HG03558 (cell line): ENCODE data around the gene STK32B.
"Not testable (repeated sequence)": the region's sequence is repeated elsewhere in the genome, so short reads cannot be mapped to it uniquely, and the experiment has no call there.

ENCODE experiments used
- ATAC-seq: cut with Tn5 transposase; IDR thresholded peaks from one replicate; pipeline ENCODE4 v1.9.1; 2021; ENCODE audit warnings: moderate number of reproducible peaks; ENCODE audit not compliant: unreplicated experiment; ENCODE audit errors: extremely low read depth

Gene STK32B

DNA sequence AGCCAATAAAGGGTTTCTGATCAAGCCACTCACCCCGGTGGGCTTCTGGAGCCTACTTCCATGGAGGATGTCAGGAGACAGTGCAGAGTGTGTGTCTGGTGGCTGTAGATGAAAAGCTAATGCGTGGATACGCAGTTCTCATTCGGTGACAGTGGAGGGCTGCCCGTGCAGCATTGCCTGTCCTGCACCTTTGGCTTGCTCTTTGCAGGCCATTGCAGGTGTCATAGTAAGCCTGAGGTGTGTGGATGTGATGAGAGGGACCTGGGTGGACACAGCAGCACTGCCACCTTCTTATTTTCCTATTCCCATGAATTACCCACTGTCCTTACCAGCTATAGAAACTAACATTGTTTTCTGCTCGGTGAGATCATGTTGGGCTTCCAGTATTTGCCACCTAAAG, 101.2 kb downstream of the STK32B start:
- no peak for ATAC-seq

DNA sequence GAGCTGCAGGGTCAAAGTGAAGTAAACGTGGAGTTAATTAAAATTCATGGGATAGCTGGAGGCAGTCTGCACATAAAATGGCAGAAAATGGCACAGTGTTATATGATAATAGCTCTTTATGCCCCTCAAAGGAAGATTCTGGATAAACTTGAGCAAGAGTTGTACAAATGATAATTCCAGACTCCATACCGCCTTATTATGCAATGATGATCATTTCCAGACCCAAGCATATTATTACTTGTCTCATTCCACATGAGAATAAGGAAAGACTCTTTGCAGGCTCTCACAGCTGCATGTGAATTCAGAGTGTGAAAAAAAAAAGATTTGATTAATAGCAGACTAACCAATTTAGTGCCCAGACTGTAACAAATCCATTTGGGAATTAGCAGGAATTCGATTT, 105.4 kb downstream of the STK32B start:
- no peak for ATAC-seq

DNA sequence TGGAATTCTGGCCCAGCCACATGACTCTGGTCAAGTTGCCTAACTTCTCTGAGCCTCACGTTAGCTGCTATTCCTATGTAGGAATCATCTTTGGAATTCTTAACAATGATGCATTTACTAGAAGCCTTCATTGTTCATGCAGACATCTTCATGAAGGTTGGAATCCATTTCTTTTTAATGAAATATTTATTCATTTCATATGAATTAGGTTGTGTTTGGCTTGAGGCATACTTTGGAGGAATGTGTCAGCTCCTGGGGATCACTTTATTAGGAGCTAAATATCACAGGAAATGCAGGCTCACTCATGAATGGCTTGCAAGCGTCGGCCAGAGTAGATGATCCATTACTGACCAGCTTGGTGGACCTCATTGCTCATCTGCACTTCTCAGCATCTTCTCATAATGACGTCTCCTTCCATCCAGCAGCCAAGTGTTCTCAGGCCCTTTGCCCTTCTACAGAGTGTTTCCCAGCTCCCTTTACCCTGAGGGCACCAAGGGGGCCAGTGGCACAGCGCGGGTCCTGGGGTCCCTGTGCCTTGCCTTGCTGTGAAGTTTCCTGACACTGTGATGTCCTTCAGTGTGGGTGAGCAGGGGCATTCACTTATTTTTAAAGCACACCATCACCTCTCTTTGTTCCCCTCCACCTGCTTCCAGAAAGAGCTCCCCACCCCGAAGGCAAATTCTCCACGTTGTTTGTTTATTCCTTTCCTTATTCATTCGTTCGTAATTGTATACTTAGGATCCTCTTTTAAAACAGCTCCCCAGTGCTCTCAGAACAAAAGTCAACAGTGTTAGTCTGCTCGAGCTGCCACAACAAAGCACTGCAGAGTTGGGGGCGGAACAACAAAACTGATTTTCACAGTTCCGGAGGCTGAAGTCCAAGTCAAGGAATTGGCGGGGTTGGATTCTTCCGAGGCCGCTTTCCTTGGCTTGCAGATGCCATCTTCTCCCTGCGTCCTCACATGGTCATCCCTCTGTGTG, 106.8 kb downstream of the STK32B start:
- ATAC-seq, result no peak

DNA sequence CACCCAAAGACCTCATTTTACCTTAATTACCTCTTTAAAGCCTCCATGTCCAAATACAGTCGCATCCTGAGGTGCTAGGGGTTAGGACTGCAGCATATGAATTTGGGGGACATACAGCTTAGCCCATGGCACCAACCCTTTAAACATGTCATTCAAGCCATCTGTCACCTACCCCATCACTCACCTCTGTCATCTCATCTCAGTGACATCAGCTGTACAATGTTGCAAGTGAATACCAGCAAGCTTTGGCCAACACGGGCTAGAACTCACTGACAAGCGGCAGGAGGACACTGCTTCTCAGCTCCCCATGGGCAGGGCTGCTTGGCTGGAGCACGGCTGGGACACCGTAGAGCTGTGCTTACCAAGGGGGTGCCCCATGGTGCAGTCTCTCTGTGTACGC, 107.5 kb downstream of the STK32B start:
- ATAC-seq, result no peak

DNA sequence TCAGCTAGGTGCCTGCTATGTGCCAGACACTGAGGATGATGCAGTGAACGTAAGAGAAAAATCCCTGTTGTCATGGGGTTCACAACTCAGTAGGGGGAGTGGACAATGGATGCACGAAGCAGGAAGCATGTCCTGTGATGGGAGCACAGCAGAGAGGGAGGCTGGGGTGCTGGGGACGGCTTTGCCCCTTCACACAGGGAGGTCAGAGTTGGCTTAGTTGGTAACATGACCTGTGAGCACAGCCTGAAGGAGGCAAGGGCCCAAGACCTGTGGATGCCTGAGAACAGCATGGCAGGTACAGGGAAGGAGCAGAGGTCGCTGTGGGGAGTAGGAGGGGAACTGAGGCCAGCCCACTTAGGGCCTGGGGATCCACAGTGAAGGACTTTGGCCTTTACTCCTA, 109.4 kb downstream of the STK32B start:
- no peak for ATAC-seq

DNA sequence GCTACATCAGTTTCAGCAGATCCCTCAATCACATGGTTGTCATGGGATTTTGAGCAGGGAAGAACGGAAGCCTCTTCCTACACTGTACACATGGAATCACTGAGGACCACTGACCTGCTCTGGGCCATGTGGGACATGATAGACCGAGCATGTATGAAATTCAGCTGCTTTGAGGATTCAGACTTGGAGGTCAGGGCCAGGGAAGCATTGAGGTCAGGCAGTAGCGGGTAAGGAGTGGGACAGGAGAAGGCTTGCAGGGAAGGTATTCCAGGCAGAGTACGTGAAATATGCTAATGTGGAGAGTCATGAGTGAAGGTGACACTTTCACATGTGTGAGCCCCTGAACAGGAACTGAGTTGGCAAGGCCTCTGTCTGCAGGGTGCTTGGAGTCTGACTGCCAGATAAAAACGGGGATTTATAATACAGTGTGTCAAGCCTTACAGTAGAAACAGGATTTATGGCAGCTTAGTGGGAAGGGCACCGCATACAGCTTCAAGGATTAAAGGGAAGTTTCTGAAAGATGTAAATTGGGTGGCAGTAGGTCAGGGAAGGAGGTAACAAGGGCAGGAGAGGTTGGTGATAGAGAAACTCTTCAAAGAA, 111.7 kb downstream of the STK32B start:
- no peak for ATAC-seq

DNA sequence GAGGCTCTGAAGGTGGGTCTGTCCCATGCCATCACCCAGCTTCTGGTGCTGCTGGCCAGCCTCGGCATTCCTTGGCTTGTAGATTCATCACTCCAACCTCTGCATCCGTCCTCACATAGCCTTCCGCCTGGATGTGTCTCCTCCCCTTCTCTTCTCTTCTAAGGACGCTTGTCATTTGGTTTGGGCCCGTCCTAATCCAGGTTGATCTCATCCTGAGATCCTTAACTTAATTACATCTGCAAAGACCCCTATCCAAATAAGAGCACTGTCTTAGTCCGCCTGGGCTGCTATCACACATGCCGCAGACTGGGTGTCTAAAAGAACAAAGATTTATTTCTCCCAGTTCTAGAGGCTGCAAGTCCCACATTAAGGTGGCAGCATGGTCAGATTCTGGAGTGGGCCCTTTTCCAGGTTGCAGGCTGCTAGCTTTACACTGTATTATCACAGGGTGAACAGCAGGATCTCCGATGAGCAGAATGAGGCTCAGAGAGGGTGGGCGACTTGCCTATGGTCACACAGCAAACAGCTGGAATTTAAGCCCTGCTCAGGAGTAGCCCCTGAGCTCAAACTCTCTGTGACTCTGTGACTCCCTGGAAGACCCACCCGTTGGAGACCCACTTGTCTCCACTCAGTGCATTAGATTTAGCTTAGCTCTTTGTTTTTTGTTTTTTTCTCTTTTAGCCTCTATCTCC, 113.1 kb downstream of the STK32B start:
- no peak for ATAC-seq

DNA sequence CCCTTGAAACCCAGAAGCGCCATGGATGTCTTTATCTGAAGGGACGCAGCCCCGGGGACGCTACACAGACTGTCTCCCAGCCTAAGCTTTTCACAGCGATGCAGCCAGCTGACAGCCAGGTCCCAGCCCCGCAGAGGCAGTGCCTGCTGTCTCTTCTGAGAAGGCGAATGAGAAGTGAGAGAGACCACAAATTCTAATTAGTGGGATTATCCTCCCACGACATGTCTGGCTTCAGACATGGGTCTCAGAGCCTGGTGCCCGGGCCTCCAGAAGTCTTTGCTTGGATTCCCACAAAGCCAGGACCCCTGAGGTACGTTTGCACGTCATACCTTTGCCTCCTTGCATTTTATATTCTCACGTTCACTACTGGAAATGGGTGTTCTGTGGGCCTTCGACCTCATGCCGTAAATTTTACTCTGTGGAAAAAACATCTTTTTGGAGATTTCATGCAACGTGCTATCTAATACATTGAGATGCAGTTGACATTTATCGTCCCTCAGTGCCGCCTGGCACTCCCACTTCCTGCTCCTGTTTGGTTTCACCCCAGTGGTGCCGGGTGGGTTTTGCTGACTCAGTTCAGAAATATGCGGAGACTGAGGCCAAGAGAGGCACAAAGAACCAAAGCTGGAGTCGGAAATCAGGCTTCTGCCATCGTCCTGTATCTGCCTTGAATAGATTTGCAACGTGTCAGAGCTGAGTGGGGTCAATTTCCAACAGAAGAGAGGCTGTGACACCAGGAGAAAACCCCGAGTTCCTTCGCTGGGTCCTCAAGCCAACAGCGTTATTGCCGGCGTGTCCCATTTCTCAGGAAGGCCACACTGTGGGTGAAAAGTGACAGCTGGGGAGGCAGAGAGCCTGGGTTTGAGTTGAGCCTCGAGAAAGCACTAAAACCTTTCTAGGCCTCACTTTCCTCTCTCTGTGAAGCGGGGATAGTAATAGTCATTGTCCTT, 114.4 kb downstream of the STK32B start:
- no peak for ATAC-seq

DNA sequence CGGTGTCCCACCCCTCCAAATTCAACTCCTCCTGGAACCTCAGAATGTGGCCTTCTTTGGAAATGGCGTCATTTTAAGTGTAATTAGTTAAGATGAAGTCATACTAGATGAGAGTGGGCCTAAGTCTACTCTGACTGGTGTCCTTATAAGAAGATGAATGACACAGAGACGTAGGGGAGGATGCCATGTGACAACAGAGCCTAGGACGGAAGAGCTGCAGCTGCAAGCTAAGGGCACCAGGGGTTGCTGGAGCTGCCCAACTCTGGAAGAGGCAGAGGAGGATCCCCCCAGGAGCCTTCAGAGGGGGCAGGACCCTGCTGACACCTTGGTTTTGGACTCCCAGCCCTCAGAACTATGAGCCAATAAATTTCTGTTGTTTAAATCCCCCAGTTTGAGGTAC, 115.1 kb downstream of the STK32B start:
- ATAC-seq, result no peak

DNA sequence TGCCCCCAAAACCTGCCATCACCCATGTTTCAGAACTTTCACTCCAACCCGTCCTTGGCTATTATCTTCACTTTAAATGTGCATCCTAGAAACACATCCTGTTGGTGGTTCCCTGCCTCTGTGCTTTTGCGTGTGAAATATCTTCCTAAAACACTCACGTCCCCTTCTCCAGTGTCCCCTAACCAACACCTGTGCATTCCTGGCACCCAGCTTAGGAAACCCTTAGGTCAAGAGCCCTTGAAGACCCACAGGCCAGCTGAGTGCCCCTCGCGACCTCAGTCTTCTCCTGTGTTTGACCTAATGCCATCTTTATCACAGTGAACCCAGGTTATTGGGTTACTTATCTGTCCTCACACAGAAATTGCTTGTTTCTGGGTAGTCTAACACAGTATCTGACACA, 117.6 kb downstream of the STK32B start:
- no peak for ATAC-seq

DNA sequence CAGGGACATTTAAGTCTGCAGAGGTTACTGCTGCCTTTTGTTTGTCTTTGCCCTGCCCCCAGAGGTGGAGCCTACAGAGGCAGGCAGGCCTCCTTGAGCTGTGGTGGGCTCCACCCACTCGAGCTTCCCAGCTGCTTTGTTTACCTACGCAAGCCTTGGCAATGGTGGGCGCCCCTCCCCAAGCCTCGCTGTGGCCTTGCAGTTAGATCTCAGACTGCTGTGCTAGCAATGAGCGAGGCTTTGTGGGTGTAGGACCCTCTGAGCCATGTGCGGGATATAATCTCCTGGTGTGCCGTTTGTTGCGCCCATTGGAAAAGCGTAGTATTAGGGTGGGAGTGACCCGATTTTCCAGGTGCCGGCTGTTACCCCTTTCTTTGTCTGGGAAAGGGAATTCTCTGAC, 124.6 kb downstream of the STK32B start:
- ATAC-seq, result not testable (repeated sequence)

DNA sequence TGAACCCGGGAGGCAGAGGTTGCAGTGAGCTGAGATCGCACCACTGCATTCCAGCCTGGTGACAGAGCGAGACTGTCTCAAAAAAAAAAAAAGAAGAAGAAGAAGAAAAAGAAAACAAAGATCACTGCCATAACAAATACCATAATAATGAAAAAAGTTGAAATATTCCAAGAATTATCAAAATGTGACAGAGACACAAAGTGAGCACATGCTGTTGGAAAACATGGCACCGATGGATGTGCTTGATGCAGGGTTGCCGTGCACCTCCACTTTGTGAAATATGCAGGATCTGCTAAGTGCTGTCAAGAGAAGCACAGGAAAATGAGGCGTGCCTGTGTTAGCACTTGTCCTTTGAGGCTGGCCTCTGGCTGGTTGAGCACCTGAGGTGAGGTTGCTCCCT, 133.3 kb downstream of the STK32B start:
- no peak for ATAC-seq

DNA sequence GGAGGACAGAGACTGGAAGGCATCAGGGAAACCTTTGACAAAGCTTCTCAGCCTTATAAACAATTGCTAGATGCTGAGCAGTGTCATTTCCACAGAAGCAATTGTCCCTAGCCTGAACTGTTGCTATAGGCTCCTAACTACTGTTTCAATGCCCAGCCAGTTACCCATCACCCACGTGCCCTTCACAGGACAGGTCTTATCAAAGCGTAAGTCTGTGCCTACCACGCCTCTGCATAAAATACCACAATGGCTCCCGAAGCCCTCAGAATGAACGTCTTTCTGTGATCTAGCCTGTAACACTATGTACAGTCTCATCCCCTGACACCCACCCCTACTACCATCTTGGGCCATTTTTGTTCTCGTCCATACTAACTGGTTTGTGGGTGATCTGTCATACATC, 134.3 kb downstream of the STK32B start:
- no peak for ATAC-seq

DNA sequence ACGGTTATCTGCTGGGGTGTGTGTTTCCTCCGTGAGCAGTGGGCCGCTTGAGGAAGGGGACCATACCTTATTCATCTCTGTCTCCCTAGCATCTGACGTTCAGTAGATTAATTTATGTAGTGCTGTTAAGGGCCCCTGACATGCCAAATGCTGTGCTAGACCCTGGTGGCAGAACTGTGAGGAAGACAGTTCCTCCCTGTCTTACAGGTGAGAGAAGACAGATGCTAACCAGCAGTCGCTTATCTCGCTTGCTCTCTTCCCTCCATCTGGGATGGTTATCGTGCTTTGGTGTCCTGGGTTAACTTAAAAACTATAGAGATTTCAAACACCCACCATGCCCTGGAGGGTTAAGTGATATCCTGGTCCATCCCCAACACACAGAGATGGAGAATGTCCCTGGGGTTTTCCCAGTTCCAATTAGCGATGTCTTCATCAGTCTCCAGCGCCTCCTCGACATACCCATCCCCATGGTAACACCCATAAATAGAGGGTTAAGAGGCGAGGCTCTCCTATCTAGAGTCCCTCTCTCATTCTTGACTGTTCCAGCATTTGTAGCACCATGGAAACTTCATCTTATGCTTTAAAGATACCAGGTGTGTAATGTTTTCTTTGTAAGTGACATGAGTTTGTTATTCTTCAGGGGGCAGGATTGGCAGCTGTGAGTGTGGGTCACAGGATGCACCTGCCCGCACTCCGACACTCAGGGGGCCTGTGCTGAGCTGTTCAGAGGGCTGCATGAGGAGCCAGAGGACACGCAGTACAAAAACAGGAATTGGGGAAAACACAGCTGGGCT, 135.2 kb downstream of the STK32B start:
- no peak for ATAC-seq

DNA sequence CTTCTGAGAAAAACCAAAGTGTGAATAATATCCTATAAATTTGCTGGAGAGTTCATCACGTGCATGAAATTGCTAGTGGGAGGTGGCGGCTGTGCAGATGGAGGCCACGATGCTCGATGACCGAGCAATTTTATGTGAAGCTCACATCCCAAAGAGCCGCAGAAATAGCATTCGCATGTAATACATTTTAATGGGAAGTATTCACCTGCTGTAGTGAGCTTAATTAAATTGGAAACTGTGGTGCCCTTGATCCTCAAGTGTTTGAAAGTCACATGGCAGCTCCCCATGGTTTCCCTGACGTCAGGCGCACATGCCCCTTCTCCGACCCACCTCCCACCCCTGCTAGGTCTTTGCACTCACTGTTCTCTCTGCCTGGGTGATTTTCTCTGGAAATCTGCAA, 136.8 kb downstream of the STK32B start:
- ATAC-seq, result no peak

DNA sequence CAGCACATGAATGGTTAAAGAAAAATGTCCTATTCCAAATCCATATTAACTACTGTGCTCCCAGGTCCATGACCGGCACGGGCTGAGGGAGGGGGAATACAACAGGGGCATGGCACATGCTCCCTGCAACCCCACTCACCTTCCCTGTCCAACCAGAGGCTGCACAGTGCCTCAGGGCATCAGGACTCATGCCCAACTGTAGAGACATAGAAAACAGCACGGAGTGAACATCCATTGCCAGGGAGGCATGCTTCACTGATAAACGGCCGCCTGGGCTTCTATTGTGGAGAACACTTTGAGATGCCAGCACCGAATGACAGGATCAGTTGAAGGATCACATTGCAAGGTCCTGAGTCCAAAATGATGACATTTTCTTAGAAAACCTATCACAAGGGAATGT, 140.6 kb downstream of the STK32B start:
- no peak for ATAC-seq

DNA sequence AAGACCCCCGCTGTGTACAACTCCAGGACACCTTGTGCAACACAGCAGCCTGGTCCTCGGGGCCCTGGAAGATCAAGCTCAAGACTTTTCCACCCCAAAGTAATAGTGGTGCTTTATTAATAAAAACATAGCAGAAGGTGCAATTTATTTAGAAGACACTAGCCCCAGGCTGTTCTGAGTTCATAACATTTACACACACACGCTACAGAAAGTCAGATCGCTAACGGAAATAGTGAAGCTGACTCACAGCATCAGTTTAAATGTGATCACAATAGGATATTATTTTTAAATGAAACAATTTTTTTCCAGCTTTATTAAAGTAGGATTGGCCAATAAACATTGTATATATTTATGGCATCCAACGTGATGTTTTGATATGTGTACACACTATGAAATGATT, 141.0 kb downstream of the STK32B start:
- ATAC-seq, result no peak

DNA sequence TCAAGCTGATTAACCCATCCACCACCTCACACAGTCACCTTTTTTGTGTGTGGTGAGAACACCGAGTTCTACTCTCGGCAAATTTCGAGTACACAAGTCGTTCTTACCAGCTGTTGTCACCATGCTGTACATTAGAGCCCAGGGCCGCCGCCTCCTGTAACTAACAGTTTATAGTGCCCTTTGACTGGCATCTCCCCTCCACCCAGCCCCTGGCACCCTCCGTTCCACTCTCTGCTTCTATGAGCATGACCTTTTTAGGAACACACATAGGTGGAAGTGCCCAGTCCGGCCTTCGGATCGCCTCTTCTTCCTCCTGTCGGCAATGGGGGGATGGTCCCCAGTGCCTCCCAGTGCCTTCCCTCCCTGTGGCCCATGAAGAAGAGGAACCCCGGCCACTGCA, 141.4 kb downstream of the STK32B start:
- ATAC-seq, result no peak
